GM19395 (cell line): ENCODE data around the gene ARAP2.
"Not testable (repeated sequence)": the region's sequence is repeated elsewhere in the genome, so short reads cannot be mapped to it uniquely, and the experiment has no call there.

Experiments used
- ATAC-seq: cut with Tn5 transposase; IDR thresholded peaks from one replicate; pipeline ENCODE4 v1.9.1; 2021; ENCODE audit warnings: mild to moderate bottlenecking, moderate library complexity; ENCODE audit not compliant: unreplicated experiment

The ARAP2 gene

GRCh38 chr4:36183665-36184393 is 60.5 kb downstream of the ARAP2 start:
- ATAC-seq = no peak

GRCh38 chr4:36183232-36183631 is 61.1 kb downstream of the ARAP2 start:
- ATAC-seq = peak; percentile 76

- not testable (repeated sequence) for ATAC-seq
Measured at GRCh38 chr4:36182315-36182714, 62.0 kb downstream of the ARAP2 start.

GRCh38 chr4:36180206-36180605 is 64.1 kb downstream of the ARAP2 start:
- ATAC-seq = no peak

GRCh38 chr4:36178484-36178883 is 65.8 kb downstream of the ARAP2 start:
- ATAC-seq = no peak

- no peak for ATAC-seq
Measured at GRCh38 chr4:36177946-36178345, 66.4 kb downstream of the ARAP2 start.

- ATAC-seq = no peak
Measured at GRCh38 chr4:36174570-36174969, 69.7 kb downstream of the ARAP2 start.

- ATAC-seq = no peak
Measured at GRCh38 chr4:36173905-36174304, 70.4 kb downstream of the ARAP2 start.

- ATAC-seq = no peak
Measured at GRCh38 chr4:36172656-36173055, 71.7 kb downstream of the ARAP2 start.

GRCh38 chr4:36168127-36168878 is 76.0 kb downstream of the ARAP2 start:
- no peak for ATAC-seq

GRCh38 chr4:36165631-36166005 is 78.7 kb downstream of the ARAP2 start:
- ATAC-seq = no peak

- ATAC-seq = no peak
Measured at GRCh38 chr4:36164900-36165630, 79.2 kb downstream of the ARAP2 start.

- ATAC-seq = no peak
Measured at GRCh38 chr4:36163198-36163597, 81.1 kb downstream of the ARAP2 start.

GRCh38 chr4:36159208-36159607 is 85.1 kb downstream of the ARAP2 start:
- ATAC-seq = no peak

- ATAC-seq = no peak
Measured at GRCh38 chr4:36152735-36153134, 91.6 kb downstream of the ARAP2 start.

- no peak for ATAC-seq
Measured at GRCh38 chr4:36142504-36142903, 101.8 kb downstream of the ARAP2 start.

- ATAC-seq = no peak
Measured at GRCh38 chr4:36141186-36141585, 103.1 kb downstream of the ARAP2 start.

- no peak for ATAC-seq
Measured at GRCh38 chr4:36140421-36140820, 103.9 kb downstream of the ARAP2 start.

- ATAC-seq = no peak
Measured at GRCh38 chr4:36138220-36138619, 106.1 kb downstream of the ARAP2 start.

- ATAC-seq = no peak
Measured at GRCh38 chr4:36137336-36137735, 107.0 kb downstream of the ARAP2 start.

- ATAC-seq = no peak
Measured at GRCh38 chr4:36133658-36134057, 110.7 kb downstream of the ARAP2 start.

- no peak for ATAC-seq
Measured at GRCh38 chr4:36133086-36133485, 111.2 kb downstream of the ARAP2 start.
